ENCODE data around the gene ROPN1L. TPM values are rescaled to one million over a fixed set of nuclear protein-coding genes. Genes with fewer than 3 reads are reported as not detected.

ROPN1L gene
- total and polyA plus RNA-seq, 4 donors = 12.0 to 34.8 (median 27.2) TPM

DNA sequence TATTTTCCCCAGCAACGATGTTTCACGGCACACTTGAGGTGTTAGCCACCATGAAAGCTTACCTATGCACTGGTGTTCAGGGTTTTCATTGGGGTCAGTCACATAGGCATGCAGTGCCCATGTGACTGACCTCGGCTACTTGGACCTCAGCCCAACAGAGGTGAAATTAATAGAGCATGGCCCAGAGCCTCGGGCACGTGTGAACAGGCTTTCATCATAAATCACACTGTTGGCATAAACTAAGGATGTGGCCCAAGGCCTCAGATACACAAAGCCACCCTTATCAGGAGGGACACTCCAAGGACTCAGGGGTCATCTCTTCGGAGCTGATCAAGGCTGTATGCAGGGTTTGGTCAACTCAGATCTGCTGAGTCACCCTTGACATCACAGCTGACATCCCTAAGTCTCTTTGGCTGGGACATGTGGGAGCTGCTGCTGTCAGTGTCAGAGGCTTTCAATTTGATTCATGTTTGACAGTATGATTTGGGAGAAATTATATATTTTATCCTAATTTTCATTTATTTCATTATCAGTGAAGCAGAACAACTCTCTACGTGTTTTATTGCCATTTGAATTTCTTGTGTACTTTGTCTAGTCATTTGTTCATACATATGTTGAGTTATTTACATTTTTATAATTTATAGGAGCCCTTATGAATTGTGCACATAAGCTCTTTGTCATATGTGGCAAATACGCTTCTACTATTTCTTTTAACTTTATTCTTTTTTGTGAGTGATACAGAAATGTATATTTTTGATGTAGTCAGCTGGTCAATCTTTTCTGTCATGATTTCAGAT lies 62.5 kb downstream of the ROPN1L start:
- TF ChIP-seq, protein P1, sequence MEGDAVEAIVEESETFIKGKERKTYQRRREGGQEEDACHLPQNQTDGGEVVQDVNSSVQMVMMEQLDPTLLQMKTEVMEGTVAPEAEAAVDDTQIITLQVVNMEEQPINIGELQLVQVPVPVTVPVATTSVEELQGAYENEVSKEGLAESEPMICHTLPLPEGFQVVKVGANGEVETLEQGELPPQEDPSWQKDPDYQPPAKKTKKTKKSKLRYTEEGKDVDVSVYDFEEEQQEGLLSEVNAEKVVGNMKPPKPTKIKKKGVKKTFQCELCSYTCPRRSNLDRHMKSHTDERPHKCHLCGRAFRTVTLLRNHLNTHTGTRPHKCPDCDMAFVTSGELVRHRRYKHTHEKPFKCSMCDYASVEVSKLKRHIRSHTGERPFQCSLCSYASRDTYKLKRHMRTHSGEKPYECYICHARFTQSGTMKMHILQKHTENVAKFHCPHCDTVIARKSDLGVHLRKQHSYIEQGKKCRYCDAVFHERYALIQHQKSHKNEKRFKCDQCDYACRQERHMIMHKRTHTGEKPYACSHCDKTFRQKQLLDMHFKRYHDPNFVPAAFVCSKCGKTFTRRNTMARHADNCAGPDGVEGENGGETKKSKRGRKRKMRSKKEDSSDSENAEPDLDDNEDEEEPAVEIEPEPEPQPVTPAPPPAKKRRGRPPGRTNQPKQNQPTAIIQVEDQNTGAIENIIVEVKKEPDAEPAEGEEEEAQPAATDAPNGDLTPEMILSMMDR (IDR thresholded peaks at IDR 0.05; ENCODE audit: control extremely low read depth, extremely low read depth) = no peak
- DNase-seq (no peak), ATAC-seq (ENCODE audit: insufficient read depth, low FRiP score) (no peak)
- Histone ChIP-seq H3K9me3 (ENCODE audit: control insufficient read depth in 4 of 4, insufficient read depth in 3 of 4, low read length in 3 of 4) (no peaks in the 10 kb centered on the region), H3K4me1 (ENCODE audit: control insufficient read depth in 5 of 5, insufficient read depth in 5 of 5, low read length in 5 of 5) (peaks cover 0 to 1% (median 0%) of the 10 kb centered on the region in 5 donors), H3K9ac (ENCODE audit: insufficient read depth in 1 of 2, low read length in 2 of 2) (no peak overlapping the region), H3K27me3 (ENCODE audit: control insufficient read depth in 3 of 3, insufficient read depth in 3 of 3, low read length in 2 of 3) (no peaks in the 10 kb centered on the region), H3K4me3 (no peak overlapping the region), H3K36me3 (ENCODE audit: control insufficient read depth in 4 of 4, insufficient read depth in 4 of 4, low read length in 4 of 4) (no peaks in the 10 kb centered on the region), H3K27ac (ENCODE audit: low read depth in 1 of 2, low read length in 1 of 2) (no peak overlapping the region)
- 53 to 58% methylated on average over 8 of the region's 8 CpGs for WGBS, 2 donors

DNA sequence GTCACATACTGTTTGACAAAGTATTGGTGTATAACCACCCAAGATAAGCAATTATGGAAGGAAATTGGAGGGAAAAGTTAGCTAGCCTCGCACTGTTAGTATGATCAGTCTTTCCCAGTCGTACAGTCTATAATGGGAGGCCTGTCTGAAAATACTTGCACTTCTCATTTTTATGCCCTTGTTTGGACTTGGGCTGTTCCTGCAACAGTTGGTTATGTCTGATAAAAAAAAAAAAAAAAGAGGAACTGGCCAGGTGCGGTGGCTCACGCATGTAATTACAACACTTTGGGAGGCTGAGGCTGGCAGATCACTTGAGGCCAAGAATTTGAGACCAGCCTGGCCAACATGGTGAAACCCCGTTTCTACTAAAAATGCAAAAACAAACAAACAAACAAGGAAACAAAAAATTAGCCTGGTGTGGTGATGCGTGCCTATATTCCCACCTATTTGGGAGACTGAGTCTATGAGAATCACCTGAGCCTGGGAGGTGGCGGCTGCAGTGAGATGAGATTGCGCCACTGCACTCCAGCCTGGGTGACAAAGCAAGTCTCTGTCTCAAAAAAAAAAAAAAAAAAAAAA lies 63.9 kb downstream of the ROPN1L start:
- TF ChIP-seq, protein P1 (IDR thresholded peaks at IDR 0.05; ENCODE audit: control extremely low read depth, extremely low read depth) = no peak
- Histone ChIP-seq H3K27me3 (ENCODE audit: control insufficient read depth in 3 of 3, insufficient read depth in 3 of 3, low read length in 2 of 3) (no peaks in the 10 kb centered on the region), H3K9me3 (ENCODE audit: control insufficient read depth in 4 of 4, insufficient read depth in 3 of 4, low read length in 3 of 4) (peaks cover 0 to 2% (median 0%) of the 10 kb centered on the region in 4 donors), H3K9ac (ENCODE audit: insufficient read depth in 1 of 2, low read length in 2 of 2) (no peak overlapping the region), H3K4me1 (ENCODE audit: control insufficient read depth in 5 of 5, insufficient read depth in 5 of 5, low read length in 5 of 5) (peaks cover 0 to 2% (median 0%) of the 10 kb centered on the region in 5 donors), H3K4me3 (no peak overlapping the region), H3K27ac (ENCODE audit: low read depth in 1 of 2, low read length in 1 of 2) (no peak overlapping the region), H3K36me3 (ENCODE audit: control insufficient read depth in 4 of 4, insufficient read depth in 4 of 4, low read length in 4 of 4) (no peaks in the 10 kb centered on the region)
- DNase-seq (no peak), ATAC-seq (ENCODE audit: insufficient read depth, low FRiP score) (no peak)
- WGBS, 2 donors = 51 to 77% methylated on average over 8 of the region's 8 CpGs

DNA sequence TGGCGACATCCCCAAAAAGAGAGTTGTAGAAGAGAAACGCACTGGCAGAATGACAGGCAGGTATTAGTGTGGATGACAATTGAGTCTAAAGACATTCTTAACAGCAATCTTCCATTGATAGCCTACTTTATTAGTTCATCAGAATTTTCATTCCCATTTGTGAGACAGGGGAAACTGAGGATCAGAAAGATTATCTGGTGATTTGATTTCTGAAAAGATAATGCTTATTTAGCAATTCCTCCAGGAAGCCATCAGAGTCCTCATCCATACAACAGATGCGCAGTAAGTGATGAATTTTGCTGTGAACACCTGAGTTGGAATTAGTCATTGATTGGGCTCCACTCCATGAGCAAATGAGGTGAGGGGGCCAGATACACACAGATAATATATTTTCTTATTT lies 64.9 kb downstream of the ROPN1L start:
- ATAC-seq (ENCODE audit: insufficient read depth, low FRiP score) (no peak), DNase-seq (no peak)
- TF ChIP-seq, protein P1 (IDR thresholded peaks at IDR 0.05; ENCODE audit: control extremely low read depth, extremely low read depth) = no peak
- H3K27me3 ChIP-seq (ENCODE audit: control insufficient read depth in 3 of 3, insufficient read depth in 3 of 3, low read length in 2 of 3) = no peaks in the 10 kb centered on the region
- no peak overlapping the region for H3K4me3 ChIP-seq
- H3K9ac ChIP-seq (ENCODE audit: insufficient read depth in 1 of 2, low read length in 2 of 2) = no peak overlapping the region
- 96% methylated on average over 3 of the region's 3 CpGs for WGBS, 2 donors
- H3K9me3 ChIP-seq (ENCODE audit: control insufficient read depth in 4 of 4, insufficient read depth in 3 of 4, low read length in 3 of 4) = peaks cover 0 to 2% (median 0%) of the 10 kb centered on the region in 4 donors
- no peaks in the 10 kb centered on the region for H3K36me3 ChIP-seq (ENCODE audit: control insufficient read depth in 4 of 4, insufficient read depth in 4 of 4, low read length in 4 of 4)
- H3K27ac ChIP-seq (ENCODE audit: low read depth in 1 of 2, low read length in 1 of 2) = no peak overlapping the region
- H3K4me1 ChIP-seq (ENCODE audit: control insufficient read depth in 5 of 5, insufficient read depth in 5 of 5, low read length in 5 of 5) = peaks cover 0 to 2% (median 0%) of the 10 kb centered on the region in 5 donors
